NCI-H1930 (cell line): ENCODE results near the gene NR3C2.
"Not testable (repeated sequence)": the region's sequence is repeated elsewhere in the genome, so short reads cannot be mapped to it uniquely, and the experiment has no call there.

ENCODE experiments used
- DNase-seq, 2 experiments: peaks; one replicate each; lab custom pipeline; 2025; lab: John Stamatoyannopoulos, UW

NR3C2 gene

DNA sequence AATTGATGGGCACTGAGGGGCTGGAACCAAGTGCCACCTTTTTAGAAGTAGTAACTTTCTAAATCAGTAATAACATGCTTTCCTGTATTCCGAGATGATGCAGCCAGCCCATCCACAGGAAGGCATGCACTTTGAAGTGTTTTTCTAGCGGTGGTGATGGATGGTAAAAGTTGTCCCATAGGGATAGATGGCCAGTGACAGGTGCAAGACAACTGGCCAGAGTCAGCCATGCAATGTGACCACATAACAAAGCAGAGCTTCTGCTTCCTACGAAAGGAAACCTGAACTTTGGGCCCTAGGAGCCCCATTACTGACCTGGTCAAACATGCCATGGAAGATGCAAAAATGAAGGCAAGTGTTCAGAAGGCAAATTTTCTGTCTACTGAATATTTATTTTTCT, 72.3 kb downstream of the NR3C2 start:
- no peak for DNase-seq

DNA sequence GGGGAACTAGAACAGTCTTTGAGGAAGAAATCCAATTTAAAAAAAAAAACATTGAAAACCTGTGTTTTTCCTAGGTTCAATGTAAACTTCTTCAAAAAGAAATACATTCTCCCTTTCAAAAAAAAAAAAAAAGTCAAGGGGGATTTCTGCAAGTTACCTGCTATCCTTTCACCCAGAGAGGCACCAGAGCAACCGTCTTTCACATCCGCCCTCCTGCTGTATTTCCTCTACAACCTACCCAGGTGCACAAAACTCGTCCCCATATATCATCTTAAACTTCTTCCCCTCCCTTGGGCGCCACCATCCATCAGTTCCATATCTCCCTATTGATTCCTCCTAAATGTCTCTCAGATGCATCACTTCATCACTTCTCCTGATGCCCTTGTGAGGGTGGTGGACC, 74.5 kb downstream of the NR3C2 start:
- DNase-seq, result no peak

DNA sequence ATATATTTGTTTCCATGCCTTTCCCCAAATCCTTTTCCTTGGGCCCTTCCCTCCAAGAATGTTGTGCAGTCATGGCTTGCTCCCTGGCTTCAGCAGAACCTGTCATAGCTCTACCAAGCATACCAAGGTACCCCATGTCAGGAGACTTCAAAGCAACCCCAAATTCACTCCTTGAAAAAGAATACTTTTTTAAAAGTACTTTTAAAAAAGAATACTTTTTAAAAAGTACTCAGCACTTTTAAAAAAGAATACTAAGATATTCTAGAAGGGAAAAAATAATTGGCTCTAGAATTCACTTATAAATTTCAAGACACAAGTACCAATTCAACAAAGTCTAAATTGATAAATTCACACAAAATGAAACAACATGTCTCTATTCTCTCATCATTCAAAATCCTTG, 76.0 kb downstream of the NR3C2 start:
- DNase-seq, result no peak

DNA sequence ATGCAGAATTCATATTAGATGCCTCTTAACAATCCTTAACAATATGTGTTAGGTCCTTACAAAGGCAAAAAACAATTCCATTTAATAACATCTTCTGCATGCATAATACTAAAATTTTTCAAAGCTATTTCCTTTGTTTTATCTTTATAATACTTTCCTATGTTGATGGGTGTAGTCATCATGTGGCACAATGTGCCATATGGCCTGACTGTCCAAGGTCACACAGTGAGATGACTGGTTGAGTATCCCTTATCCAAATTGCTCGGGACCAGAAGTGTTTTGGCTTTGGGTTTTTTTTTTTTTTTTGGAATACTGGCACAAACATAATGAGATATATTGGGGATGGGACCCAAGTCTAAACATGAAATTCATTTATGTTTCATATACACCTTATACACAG, 77.7 kb downstream of the NR3C2 start:
- no peak for DNase-seq

DNA sequence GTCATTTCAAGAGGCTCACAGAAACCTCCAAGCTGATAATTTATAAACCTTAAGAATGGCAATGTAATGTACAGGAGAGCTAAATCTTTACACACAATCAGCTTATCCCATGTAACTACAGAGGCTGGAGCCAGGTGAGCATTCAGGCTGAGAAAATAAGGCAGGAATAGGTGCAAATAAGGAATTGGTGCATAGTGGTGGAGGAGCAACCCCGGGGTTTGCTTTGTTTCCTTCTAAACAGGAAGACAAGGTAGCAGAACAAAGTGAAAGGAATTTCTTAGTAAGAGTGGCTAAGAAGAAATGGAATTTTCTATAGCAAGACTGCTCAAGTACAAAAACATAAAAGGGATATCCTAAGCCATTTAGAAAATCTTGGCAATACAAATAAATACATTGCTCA, 82.4 kb downstream of the NR3C2 start:
- no peak for DNase-seq

DNA sequence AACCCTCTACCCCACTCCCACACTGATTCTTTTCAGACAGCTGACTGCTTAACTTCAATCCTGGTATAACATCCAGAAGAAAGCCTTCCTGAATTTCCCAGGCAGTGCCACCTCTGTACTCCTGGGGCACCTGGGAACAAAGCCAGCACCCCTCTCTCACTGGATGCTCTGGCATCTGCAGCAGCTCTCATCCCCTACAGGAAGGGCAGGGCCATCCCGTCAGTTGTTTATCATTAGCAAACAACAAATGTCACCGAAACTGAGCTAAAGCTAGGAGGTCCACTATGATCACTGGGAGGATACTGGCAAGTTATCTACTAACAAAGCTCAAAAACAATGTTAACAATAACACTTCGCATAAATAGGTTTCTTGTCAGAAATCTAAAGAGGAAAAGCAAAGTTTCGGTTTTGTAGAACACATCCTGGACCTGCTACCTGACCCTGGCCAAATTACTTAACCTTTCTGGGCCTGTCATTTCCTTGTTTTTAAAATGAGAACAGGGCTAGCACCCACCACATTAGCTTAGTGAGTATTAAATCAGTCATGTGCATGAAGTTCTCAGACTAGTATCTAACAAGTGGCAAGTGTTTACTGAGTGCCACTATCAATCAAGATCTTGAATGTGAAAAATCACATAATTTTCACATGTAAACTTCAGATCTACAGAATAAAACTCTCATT, 86.6 kb downstream of the NR3C2 start:
- DNase-seq, result no peak

DNA sequence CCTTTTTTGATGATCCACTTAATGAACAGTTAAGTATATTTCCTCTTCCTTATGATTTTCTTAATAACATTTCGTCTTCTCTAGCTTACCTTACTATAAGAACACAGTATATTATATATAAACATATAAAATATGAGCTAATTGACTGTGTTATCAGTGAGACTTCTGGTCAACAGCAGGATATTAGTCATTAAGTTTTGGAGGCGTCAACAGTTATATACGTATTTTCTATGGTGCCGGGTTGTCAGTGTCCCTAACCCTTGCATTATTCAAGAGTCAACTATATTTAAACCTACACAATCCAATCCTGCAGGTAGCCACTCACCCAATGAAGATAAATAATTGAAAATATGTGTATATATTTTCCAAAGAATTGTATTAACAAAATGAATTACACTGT, 88.0 kb downstream of the NR3C2 start:
- no peak for DNase-seq

DNA sequence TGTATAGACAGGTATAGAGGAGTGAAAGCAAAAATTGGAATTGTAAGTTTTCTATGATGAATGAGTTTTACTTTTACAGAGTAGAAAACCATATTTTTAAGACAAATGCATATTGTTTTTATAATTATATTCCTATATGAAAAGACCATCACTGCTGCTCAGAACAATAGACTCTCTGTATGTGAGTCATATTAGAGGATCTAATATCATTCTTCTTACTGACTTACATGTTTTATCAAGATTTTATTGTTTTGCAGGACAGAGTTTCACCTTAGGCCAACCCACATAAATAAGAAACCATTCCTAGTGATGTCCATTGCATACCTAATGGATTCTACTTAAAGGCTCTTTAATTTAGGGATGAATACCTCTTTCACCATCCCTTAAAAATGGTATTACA, 88.6 kb downstream of the NR3C2 start:
- DNase-seq, result no peak

DNA sequence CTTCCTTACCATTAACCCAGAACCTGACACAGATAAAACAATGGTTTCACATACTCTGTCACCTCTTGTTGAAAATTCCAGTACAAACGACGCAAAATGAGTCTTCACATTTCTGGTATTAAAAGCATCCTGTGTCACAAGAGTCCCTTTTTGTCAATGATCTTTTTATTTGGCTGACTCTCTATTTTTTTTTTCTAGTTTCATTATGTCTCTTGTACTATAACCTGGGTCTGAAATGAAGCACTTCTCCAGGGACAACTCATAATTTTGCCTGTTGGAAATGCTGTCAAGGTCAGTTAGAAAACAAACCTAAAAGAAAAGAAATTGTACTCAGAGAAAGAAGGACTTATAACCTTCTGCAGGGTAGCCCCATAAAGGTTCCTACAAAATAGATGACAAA, 93.1 kb downstream of the NR3C2 start:
- DNase-seq, result no peak

DNA sequence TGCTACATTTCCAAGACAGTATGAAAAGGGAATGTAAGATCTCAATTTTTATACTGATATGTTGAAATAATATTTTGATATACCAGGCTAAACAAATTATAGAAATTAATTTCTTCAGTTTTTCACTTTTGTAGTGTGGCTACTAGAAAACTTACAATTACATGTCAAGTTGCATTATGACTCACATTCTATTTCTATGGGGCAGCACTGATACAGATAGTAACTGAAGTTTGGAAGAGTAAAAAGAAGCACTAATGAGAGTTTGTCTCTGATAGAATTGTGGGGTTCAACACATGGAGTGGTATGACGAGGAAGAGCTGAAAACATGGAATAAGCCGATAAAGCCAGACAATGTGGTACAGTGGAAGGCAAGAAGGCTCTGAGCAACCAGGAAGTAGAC, 95.6 kb downstream of the NR3C2 start:
- no peak for DNase-seq

DNA sequence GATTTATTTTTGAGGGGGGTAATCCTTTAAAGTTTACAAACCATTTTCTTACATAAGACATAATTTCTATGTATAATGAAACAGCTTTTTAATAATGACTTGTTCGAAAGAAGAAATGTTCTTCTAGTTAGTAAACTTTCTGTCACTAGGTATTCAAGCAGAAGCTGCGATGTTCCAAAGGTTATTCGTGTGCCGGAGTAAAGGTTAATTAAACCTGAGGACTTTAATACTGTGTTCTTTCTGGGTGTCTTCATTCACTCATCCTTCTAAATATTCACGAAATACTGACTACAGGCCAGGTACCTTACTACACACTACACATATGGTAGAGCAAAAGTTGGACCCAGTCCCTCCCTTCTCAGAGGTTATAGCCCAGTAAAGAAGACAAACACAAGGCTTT, 96.7 kb downstream of the NR3C2 start:
- DNase-seq, result no peak

DNA sequence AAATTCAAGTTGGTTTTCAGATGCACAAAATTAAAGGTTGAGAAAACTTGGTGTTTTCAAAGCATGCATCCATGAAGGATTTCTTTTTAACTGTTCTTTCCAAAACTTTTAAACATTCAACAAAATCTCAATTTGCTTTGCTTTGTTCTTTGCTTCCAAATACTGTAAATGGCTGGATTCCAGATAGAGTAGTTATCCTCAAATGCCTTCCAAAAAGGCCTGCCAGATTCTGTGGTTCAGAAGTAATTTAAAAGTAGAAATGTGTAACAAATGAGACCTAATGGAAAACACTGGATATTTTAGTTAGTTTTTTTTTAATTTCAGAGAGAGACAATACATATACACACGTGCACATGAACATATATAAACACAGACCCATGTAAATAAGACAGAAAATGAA, 97.3 kb downstream of the NR3C2 start:
- no peak for DNase-seq

DNA sequence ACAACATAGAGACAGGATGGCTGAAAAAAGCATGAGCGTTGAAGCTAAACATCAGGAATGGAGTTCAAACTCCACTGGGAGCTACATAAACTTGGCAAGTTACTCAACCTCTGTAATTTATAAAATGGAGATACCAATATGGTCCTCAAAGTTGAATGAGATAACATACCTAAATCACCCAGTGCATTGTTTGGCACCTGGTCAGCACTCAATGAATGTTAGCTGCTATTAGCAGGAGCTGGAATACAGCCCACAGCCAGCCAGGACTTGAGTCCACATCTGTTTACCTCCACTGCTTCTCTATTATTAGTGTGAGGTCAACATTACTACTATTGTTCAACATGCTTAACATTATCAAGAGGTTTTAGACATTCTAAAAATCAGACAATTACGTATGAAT, 97.9 kb downstream of the NR3C2 start:
- peak; percentile 82 to 90 for DNase-seq

DNA sequence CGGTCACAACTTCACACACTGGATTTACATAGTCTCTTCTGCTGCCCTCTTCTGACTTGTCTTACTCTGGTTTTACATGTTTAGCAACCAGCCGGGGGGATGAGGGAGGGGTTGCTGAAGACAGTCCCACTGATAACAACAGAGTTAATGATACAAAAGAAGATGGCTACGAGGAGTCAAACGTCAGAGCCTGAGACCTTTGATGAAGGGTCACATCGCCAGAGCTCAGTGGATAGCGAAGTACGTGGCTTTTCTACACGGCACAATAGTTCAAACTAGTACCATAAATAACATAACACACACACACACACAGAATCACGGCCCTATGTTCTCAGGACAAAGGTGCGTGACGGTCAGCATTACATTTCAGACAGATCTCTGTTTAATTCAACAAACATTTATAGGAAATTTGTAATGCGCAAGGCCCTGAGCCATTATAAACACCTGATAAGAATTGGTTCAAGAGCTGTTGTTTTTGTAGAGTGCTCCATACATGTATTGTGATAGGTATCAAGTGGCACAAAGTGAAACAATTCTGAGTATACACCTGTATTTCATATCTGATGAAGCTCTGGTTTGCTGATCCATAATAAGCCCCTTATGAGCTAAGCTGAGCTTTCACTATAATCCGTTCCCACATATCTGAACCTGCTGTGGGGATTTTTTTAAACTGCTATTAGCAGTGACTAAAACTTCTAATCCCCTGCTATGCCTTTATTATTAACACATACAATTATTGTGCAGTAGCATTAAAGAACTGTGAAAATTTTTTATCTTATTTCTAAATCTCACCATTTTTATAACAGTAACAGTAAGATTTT, 100.0 kb downstream of the NR3C2 start:
- no peak for DNase-seq

DNA sequence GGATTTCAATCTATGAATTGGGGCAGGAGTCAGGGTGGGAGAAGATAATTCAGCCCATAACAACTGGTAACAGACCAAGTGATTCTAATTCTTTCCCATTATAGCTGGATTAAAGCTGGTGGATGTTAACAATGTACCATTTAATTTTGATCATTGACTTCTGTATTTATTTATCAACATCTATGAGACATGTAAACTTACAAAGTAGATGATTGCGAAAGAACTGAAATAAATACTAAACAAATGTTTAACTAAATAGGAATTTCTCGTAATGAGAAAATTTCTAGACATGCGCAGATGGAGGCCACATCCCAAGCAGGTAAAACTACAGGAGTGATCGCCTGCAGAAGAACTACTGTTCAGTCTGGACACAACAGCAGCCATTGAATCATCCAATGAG, 107.1 kb downstream of the NR3C2 start:
- DNase-seq, result no peak

DNA sequence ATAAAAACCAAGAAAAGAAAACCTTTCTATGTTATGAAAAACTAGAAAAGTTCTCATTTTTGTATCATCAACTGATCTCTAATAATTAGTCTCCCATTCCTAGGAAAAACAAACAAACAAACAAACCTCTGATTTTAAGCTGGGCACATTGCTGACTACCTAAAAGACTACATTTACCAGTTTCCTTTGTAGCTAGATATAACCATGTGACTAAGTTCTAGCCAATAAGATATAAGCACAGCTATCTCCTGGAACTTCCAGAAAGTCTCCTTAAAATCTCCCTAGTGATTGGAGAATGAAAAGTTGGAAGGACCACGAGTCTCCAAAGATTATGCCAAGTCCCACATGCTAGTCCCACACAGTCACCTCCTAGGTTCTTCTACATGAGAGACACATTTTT, 108.9 kb downstream of the NR3C2 start:
- DNase-seq, result no peak

DNA sequence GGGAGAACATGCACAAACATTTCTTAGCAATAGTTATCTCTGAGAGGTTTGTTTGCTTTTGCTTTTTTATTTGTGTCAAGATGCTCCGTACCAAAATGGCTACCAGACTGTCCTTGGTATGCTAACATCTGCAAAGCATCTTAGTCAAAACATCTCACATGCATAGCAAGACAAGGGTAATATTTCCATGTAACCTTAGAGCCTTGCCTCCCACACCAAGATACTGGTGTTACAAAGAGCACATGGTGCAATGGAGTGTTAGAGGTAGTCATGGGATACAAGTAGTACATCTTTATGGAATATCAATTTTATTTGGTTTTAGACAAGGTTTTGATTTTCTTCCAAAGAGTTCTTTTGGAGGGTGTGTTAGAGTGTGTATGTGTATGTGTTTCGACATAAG, 109.7 kb downstream of the NR3C2 start:
- DNase-seq, result no peak

DNA sequence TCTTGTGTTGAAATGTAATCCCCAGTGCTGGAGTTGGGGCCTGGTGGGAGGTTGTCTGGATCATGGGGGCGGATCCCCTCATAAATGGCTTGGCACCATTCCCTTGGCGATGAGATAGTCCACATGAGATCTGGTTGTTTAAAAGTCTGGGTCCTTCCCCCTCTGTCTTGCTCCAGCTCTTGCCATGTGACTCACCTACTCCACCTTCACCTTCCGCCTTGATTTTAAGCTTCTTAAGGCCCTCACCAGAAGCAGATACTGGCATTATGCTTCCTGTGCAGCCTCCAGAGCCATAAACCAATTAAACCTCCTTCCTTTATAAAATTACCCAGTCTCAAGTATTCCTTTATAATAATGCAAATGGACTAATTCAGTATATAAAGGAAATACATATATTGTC, 111.5 kb downstream of the NR3C2 start:
- no peak for DNase-seq

DNA sequence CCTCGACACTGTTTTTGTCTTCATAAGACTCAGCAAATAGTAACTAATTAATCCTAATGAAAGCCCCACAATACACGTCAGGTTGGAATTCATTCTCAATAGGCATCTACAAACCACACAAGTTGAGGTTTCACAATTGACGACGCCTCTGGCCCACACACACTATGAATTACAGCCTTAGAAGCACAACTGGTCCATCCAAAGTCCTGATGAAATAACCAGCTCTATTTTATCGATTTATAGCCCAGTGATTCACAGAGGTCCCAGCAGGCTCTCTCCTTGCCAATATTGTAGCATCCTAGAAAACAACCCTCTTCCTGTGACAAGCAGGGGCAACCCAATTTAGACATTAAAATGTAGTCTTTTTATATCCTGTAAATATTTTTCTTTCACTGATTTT, 112.1 kb downstream of the NR3C2 start:
- no peak for DNase-seq

DNA sequence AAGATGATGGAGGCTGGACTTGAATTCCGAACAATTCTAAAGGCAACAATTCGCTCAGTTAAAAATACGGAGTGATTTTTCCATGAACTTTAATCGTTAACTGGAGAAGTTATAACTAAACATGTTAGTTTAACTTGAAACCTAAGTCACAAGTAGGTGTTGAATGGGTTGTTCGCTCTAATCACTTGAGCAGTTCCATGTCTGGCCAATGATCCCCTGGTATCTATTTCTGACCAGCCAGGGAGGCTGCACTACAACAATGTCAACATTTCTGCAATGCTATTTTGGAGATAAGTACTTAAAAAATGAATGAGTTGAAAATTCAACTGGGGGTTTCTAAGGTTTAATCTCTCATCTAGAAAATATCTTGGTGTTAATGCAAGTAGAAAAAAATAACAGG, 112.5 kb downstream of the NR3C2 start:
- DNase-seq, result no peak

DNA sequence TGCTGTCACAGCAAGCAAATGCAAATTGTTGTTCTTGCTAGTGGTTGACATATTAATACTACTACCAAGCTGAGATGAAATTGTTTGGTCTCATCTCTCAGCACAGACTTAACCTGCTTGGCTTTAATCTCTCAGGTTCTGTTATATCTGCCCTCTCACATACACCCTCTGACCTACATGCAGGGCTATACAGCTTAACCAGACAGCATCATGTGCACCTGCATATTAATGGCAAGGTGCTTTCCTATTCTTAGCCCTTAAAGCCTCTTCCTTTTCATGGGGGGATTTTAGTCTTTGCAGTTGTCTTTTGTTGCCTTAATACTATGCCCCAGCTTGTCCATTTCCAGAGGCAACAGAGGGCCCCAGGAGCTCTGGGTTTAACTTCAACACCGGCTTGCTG, 114.5 kb downstream of the NR3C2 start:
- DNase-seq, result no peak

DNA sequence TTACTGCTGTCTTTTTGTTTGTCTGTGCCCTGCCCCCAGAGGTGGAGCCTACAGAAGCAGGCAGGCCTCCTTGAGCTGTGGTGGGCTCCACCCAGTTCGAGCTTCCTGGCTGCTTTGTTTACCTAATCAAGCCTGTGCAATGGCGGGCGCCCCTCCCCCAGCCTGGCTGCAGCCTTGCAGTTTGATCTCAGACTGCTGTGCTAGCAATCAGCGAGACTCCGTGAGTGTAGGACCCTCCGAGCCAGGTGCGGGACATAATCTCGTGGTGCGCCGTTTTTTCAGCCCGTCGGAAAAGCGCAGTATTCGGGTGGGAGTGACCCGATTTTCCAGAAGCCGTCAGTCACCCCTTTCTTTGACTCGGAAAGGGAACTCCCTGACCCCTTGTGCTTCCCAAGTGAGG, 118.9 kb downstream of the NR3C2 start:
- not testable (repeated sequence) for DNase-seq

DNA sequence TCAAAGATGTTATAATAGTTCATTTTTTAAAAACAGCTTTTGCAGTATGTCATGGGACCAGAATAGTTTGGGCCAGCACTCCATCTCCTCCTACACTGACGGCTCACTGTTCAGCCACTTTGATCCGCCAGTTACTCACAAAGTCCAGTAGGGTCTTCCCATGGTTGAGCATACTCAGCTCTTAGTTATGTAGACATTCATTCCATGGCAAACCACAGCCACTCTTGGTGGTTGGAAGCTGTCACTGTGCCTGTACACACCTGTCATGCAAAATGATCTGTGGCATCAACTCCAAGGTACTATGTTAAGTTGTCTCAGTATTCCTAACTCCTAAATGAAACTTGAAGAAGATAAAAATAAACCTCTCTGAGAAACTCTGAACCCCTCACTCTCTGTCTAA, 127.2 kb downstream of the NR3C2 start:
- DNase-seq, result no peak

DNA sequence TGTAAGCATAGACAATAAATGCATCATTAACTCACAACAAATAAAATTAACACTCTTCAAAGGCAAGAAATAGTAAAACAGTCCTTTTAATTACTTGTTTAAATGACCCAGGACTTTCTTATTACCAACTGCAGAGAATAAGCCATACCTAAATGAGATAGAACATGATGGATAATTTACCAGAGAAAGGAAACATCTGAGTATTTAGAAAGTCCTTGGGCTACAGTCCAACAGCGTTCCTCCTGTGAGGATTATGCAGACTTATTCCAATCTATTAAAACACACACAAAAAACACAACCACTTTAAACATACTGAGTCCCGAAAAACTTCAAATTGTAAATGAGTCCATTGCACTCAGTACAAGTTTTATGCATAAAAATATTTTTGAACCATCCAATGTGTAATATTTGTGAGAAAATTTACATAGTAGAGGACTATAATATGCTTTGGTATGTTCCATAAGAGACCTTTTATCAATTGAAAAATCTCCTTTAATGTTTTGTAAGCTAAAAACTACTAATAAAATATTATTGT, 129.2 kb downstream of the NR3C2 start:
- DNase-seq, result no peak
